Rectal smooth muscle tissue (tissue), 1 donor: ENCODE data around the gene FYTTD1.

ENCODE experiments used
- H3K27ac ChIP-seq: one replicate; pipeline ENCODE4 v1.7.0; 2013; ENCODE audit warnings: low read depth, low read length, inconsistent platforms
- H3K27me3 ChIP-seq: one replicate; pipeline ENCODE4 v1.7.0; 2013; ENCODE audit warnings: low read length; ENCODE audit not compliant: control insufficient read depth, insufficient read depth
- H3K36me3 ChIP-seq: one replicate; pipeline ENCODE4 v1.7.0; 2013; ENCODE audit warnings: low read length; ENCODE audit not compliant: control insufficient read depth, insufficient read depth
- H3K4me1 ChIP-seq: one replicate; pipeline ENCODE4 v1.7.0; 2013; ENCODE audit warnings: low read length; ENCODE audit not compliant: control insufficient read depth, insufficient read depth
- H3K4me3 ChIP-seq: one replicate; pipeline ENCODE4 v1.7.0; 2013; ENCODE audit warnings: low read length
- H3K9ac ChIP-seq: one replicate; pipeline ENCODE4 v1.7.0; 2013; ENCODE audit warnings: low read length

The FYTTD1 gene

GRCh38 chr3:197746801-197747237 lies 2.9 kb upstream of the FYTTD1 start:
- H3K4me3 ChIP-seq = no peak overlapping the region
- H3K9ac ChIP-seq = no peak overlapping the region
- no peaks in the 10 kb centered on the region for H3K27me3 ChIP-seq
- no peak overlapping the region for H3K27ac ChIP-seq
- H3K4me1 ChIP-seq = peaks cover 3% of the 10 kb centered on the region
- H3K36me3 ChIP-seq = no peaks in the 10 kb centered on the region

GRCh38 chr3:197748597-197749314 lies 927 bp upstream of the FYTTD1 start:
- peaks cover 7% of the 10 kb centered on the region for H3K4me1 ChIP-seq

GRCh38 chr3:197749315-197749600 lies 425 bp upstream of the FYTTD1 start:
- Histone ChIP-seq H3K36me3 (no peaks in the 10 kb centered on the region), H3K27me3 (no peaks in the 10 kb centered on the region), H3K4me1 (peaks cover 7% of the 10 kb centered on the region), H3K9ac (peak overlapping the region; percentile 42), H3K4me3 (peak overlapping the region; percentile 86), H3K27ac (peak overlapping the region; percentile 97)

More at GRCh38 chr3:197748597-197749314, 927 bp upstream of the FYTTD1 start:
- Histone ChIP-seq H3K4me3 (peak overlapping the region; percentile 86), H3K36me3 (no peaks in the 10 kb centered on the region), H3K27ac (peak overlapping the region; percentile 97), H3K9ac (no peak overlapping the region), H3K27me3 (no peaks in the 10 kb centered on the region)

GRCh38 chr3:197750396-197750831 lies 731 bp downstream of the FYTTD1 start:
- Histone ChIP-seq H3K4me3 (peak overlapping the region; percentile 86), H3K27ac (peak overlapping the region; percentile 97), H3K9ac (peak overlapping the region; percentile 77), H3K4me1 (peaks cover 7% of the 10 kb centered on the region), H3K36me3 (no peaks in the 10 kb centered on the region), H3K27me3 (no peaks in the 10 kb centered on the region)

GRCh38 chr3:197750858-197751737 lies 1.4 kb downstream of the FYTTD1 start:
- no peaks in the 10 kb centered on the region for H3K36me3 ChIP-seq
- H3K4me3 ChIP-seq = peak overlapping the region; percentile 86
- H3K27ac ChIP-seq = peak overlapping the region; percentile 97
- H3K27me3 ChIP-seq = no peaks in the 10 kb centered on the region
- H3K4me1 ChIP-seq = peaks cover 7% of the 10 kb centered on the region
- peak overlapping the region; percentile 77 for H3K9ac ChIP-seq

- peak overlapping the region; percentile 21 for H3K4me3 ChIP-seq
Observed at GRCh38 chr3:197752107-197752506, 2.4 kb downstream of the FYTTD1 start.

GRCh38 chr3:197753263-197753662 lies 3.6 kb downstream of the FYTTD1 start:
- Histone ChIP-seq H3K4me1 (peaks cover 12% of the 10 kb centered on the region), H3K27me3 (no peaks in the 10 kb centered on the region), H3K36me3 (no peaks in the 10 kb centered on the region), H3K9ac (no peak overlapping the region), H3K27ac (no peak overlapping the region), H3K4me3 (no peak overlapping the region)

More at GRCh38 chr3:197752107-197752506, 2.4 kb downstream of the FYTTD1 start:
- Histone ChIP-seq H3K9ac (no peak overlapping the region), H3K27ac (peak overlapping the region; percentile 24), H3K27me3 (no peaks in the 10 kb centered on the region), H3K4me1 (peaks cover 12% of the 10 kb centered on the region), H3K36me3 (no peaks in the 10 kb centered on the region)

GRCh38 chr3:197756704-197757103 lies 7.0 kb downstream of the FYTTD1 start:
- Histone ChIP-seq H3K27ac (no peak overlapping the region), H3K4me3 (no peak overlapping the region), H3K4me1 (peaks cover 9% of the 10 kb centered on the region), H3K27me3 (no peaks in the 10 kb centered on the region), H3K9ac (no peak overlapping the region), H3K36me3 (no peaks in the 10 kb centered on the region)

- peaks cover under 1% of the 10 kb centered on the region for H3K36me3 ChIP-seq
- no peak overlapping the region for H3K9ac ChIP-seq
- no peak overlapping the region for H3K27ac ChIP-seq
- no peaks in the 10 kb centered on the region for H3K27me3 ChIP-seq
- no peak overlapping the region for H3K4me3 ChIP-seq
- peaks cover 4% of the 10 kb centered on the region for H3K4me1 ChIP-seq
Observed at GRCh38 chr3:197758512-197758911, 8.8 kb downstream of the FYTTD1 start.

- no peaks in the 10 kb centered on the region for H3K4me1 ChIP-seq
- no peaks in the 10 kb centered on the region for H3K27me3 ChIP-seq
- no peak overlapping the region for H3K27ac ChIP-seq
- H3K36me3 ChIP-seq = peaks cover 4% of the 10 kb centered on the region
- no peak overlapping the region for H3K4me3 ChIP-seq
- H3K9ac ChIP-seq = no peak overlapping the region
Observed at GRCh38 chr3:197761784-197762183, 12.1 kb downstream of the FYTTD1 start.

- Histone ChIP-seq H3K4me1 (no peaks in the 10 kb centered on the region), H3K36me3 (peaks cover 32% of the 10 kb centered on the region), H3K27me3 (no peaks in the 10 kb centered on the region), H3K27ac (no peak overlapping the region), H3K9ac (no peak overlapping the region), H3K4me3 (no peak overlapping the region)
Observed at GRCh38 chr3:197775317-197775716, 25.6 kb downstream of the FYTTD1 start.

GRCh38 chr3:197782230-197782629 lies 32.5 kb downstream of the FYTTD1 start:
- Histone ChIP-seq H3K9ac (no peak overlapping the region), H3K27ac (no peak overlapping the region), H3K36me3 (peaks cover 19% of the 10 kb centered on the region), H3K4me1 (no peaks in the 10 kb centered on the region), H3K27me3 (no peaks in the 10 kb centered on the region), H3K4me3 (no peak overlapping the region)
